ENCODE measurements around the gene LBHD2. TPM values are rescaled to one million over a fixed set of nuclear protein-coding genes. Genes with fewer than 3 reads are reported as not detected.
A peak's percentile ranks its signal among the peaks of the same experiment; 100 is the strongest.

The LBHD2 gene
- total and polyA plus RNA-seq, 2 of the 13 experiments (the other 11 are each of a cell fraction or from before 2014, with no cell fraction given) = 0.67 to 1.00 TPM

GRCh38 chr14:103132381-103133209 is 48.6 kb downstream of the LBHD2 start (continued):
- TF ChIP-seq ZNF687 (CRISPR knock-in tag; IDR thresholded peaks at IDR 0.05) = peak; percentile 51; the same call in 1 of the 2 replicates
- TF ChIP-seq GATAD2A (CRISPR knock-in tag; IDR thresholded peaks at IDR 0.05) = peak; percentile 50
- peak; percentile 34; the same call in 1 of the 2 replicates for TF ChIP-seq ELF1 (CRISPR knock-in tag; IDR thresholded peaks at IDR 0.05)
- no peak for TF ChIP-seq ZFAT (CRISPR knock-in tag; conservative IDR thresholded peaks at IDR 0.05)
- no peak for TF ChIP-seq GPN1 (CRISPR knock-in tag; IDR thresholded peaks at IDR 0.05; ENCODE audit: borderline replicate concordance)
- 0 out of 2 replicates have a peak, but pooled peaks have one; percentile 16 for TF ChIP-seq JUND (CRISPR knock-in tag; IDR thresholded peaks at IDR 0.05)
- 0 out of 2 replicates have a peak, but pooled peaks have one; percentile 14 for TF ChIP-seq NCOA2 (CRISPR knock-in tag; IDR thresholded peaks at IDR 0.05)
- no peak for TF ChIP-seq HOXA3 (CRISPR knock-in tag; IDR thresholded peaks at IDR 0.05)
- TF ChIP-seq PAXIP1 (CRISPR knock-in tag; conservative IDR thresholded peaks at IDR 0.05) = 0 out of 2 replicates have a peak, but pooled peaks have one; percentile 32
- peak; percentile 97 for TF ChIP-seq RXRB (CRISPR knock-in tag; IDR thresholded peaks at IDR 0.05; ENCODE audit: borderline replicate concordance)
- TF ChIP-seq ZNF251 (CRISPR knock-in tag; IDR thresholded peaks at IDR 0.05) = no peak
- TF ChIP-seq MTERF4 (CRISPR knock-in tag; IDR thresholded peaks at IDR 0.05) = no peak
- TF ChIP-seq ERF (CRISPR knock-in tag; IDR thresholded peaks at IDR 0.05) = 0 out of 2 replicates have a peak, but pooled peaks have one; percentile 28
- peak; percentile 96 for TF ChIP-seq TBL1XR1 (IDR thresholded peaks at IDR 0.05; ENCODE audit: borderline replicate concordance, low read length, partially characterized antibody)
- TF ChIP-seq FOXK1 (CRISPR knock-in tag; IDR thresholded peaks at IDR 0.05; ENCODE audit: borderline replicate concordance, low read depth) = peak; percentile 84; the same call in 1 of the 2 replicates
- no peak for TF ChIP-seq ZNF607 (CRISPR knock-in tag; IDR thresholded peaks at IDR 0.05; ENCODE audit: borderline replicate concordance)
- TF ChIP-seq BCL6 (CRISPR knock-in tag; IDR thresholded peaks at IDR 0.05) = peak; percentile 88
- TF ChIP-seq ELF3 (CRISPR knock-in tag; IDR thresholded peaks at IDR 0.05) = peak; percentile 50; the same call in 1 of the 2 replicates
- no peak for TF ChIP-seq ZBTB2 (CRISPR knock-in tag; IDR thresholded peaks at IDR 0.05; ENCODE audit: low read depth)
